ENCODE data around the gene CACFD1.

- TF ChIP-seq CTCF (IDR thresholded peaks at IDR 0.05), result no peak
- TF ChIP-seq E2F1 (CRISPR knock-in tag; IDR thresholded peaks at IDR 0.05), result no peak
- no peak for TF ChIP-seq HMGXB4 (CRISPR knock-in tag; IDR thresholded peaks at IDR 0.05)
- TF ChIP-seq NFE2L1 (CRISPR knock-in tag; IDR thresholded peaks at IDR 0.05), result no peak
- TF ChIP-seq ATF1 (CRISPR knock-in tag; IDR thresholded peaks at IDR 0.05), result no peak
- no peak for TF ChIP-seq NR2C2 (CRISPR knock-in tag; IDR thresholded peaks at IDR 0.05)
- no peak for TF ChIP-seq CBFB (CRISPR knock-in tag; IDR thresholded peaks at IDR 0.05; ENCODE audit: low read depth)
- no peak for TF ChIP-seq ZNF138 (CRISPR knock-in tag; conservative IDR thresholded peaks at IDR 0.05)
- TF ChIP-seq PREB (CRISPR knock-in tag; IDR thresholded peaks at IDR 0.05; ENCODE audit: borderline replicate concordance), result no peak
Measured at GRCh38 chr9:133474853-133475252, 15.1 kb downstream of the CACFD1 start.

All from WTC11 (cell line).